ENCODE results near the gene GSX1.

- TF ChIP-seq, protein P1, sequence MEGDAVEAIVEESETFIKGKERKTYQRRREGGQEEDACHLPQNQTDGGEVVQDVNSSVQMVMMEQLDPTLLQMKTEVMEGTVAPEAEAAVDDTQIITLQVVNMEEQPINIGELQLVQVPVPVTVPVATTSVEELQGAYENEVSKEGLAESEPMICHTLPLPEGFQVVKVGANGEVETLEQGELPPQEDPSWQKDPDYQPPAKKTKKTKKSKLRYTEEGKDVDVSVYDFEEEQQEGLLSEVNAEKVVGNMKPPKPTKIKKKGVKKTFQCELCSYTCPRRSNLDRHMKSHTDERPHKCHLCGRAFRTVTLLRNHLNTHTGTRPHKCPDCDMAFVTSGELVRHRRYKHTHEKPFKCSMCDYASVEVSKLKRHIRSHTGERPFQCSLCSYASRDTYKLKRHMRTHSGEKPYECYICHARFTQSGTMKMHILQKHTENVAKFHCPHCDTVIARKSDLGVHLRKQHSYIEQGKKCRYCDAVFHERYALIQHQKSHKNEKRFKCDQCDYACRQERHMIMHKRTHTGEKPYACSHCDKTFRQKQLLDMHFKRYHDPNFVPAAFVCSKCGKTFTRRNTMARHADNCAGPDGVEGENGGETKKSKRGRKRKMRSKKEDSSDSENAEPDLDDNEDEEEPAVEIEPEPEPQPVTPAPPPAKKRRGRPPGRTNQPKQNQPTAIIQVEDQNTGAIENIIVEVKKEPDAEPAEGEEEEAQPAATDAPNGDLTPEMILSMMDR (IDR thresholded peaks at IDR 0.05; ENCODE audit: poor library complexity, severe bottlenecking) = no peak
- TF ChIP-seq, protein P2, sequence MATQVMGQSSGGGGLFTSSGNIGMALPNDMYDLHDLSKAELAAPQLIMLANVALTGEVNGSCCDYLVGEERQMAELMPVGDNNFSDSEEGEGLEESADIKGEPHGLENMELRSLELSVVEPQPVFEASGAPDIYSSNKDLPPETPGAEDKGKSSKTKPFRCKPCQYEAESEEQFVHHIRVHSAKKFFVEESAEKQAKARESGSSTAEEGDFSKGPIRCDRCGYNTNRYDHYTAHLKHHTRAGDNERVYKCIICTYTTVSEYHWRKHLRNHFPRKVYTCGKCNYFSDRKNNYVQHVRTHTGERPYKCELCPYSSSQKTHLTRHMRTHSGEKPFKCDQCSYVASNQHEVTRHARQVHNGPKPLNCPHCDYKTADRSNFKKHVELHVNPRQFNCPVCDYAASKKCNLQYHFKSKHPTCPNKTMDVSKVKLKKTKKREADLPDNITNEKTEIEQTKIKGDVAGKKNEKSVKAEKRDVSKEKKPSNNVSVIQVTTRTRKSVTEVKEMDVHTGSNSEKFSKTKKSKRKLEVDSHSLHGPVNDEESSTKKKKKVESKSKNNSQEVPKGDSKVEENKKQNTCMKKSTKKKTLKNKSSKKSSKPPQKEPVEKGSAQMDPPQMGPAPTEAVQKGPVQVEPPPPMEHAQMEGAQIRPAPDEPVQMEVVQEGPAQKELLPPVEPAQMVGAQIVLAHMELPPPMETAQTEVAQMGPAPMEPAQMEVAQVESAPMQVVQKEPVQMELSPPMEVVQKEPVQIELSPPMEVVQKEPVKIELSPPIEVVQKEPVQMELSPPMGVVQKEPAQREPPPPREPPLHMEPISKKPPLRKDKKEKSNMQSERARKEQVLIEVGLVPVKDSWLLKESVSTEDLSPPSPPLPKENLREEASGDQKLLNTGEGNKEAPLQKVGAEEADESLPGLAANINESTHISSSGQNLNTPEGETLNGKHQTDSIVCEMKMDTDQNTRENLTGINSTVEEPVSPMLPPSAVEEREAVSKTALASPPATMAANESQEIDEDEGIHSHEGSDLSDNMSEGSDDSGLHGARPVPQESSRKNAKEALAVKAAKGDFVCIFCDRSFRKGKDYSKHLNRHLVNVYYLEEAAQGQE (IDR thresholded peaks at IDR 0.05; ENCODE audit: borderline replicate concordance) = peak; percentile 93
- TF ChIP-seq POLR2AphosphoS5 (IDR thresholded peaks at IDR 0.05) (no peak), EZH2 (IDR thresholded peaks at IDR 0.05; ENCODE audit: borderline replicate concordance, insufficient read depth, low read length, poor library complexity, severe bottlenecking) (peak; percentile 84), TAF1 (IDR thresholded peaks at IDR 0.05; ENCODE audit: low read depth) (no peak), RAD21 (conservative IDR thresholded peaks at IDR 0.05) (no peak), EP300 (conservative IDR thresholded peaks at IDR 0.05; ENCODE audit: poor library complexity, severe bottlenecking) (no peak), SMC3 (conservative IDR thresholded peaks at IDR 0.05; ENCODE audit: poor library complexity) (no peak), MXI1 (conservative IDR thresholded peaks at IDR 0.05; ENCODE audit: poor library complexity, severe bottlenecking) (no peak)
These were observed at the start of gene GSX1 for GRCh38 chr13:27792393-27793218.

Data from neural cell (in vitro differentiated cells).